ENCODE data around the gene DRAM1. TPM values are rescaled to one million over a fixed set of nuclear protein-coding genes. Genes with fewer than 3 reads are reported as not detected.

The DRAM1 gene
- total and polyA plus RNA-seq, 9 of the 15 experiments (the other 6 are each of a cell fraction or from before 2014, with no cell fraction given): 1.4 to 4.3 (median 2.7) TPM

- TF ChIP-seq EP300 (IDR thresholded peaks at IDR 0.05; ENCODE audit: low read length): peak; percentile 84
- peak; percentile 68; the same call in 1 of the 2 replicates for TF ChIP-seq ZNF395 (CRISPR knock-in tag; IDR thresholded peaks at IDR 0.05)
- no peak for TF ChIP-seq ZNF311 (CRISPR knock-in tag; IDR thresholded peaks at IDR 0.05)
- TF ChIP-seq, protein P1, sequence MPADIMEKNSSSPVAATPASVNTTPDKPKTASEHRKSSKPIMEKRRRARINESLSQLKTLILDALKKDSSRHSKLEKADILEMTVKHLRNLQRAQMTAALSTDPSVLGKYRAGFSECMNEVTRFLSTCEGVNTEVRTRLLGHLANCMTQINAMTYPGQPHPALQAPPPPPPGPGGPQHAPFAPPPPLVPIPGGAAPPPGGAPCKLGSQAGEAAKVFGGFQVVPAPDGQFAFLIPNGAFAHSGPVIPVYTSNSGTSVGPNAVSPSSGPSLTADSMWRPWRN (IDR thresholded peaks at IDR 0.05; ENCODE audit: low read depth): 0 out of 2 replicates have a peak, but pooled peaks have one; percentile 39
- no peak for TF ChIP-seq XRCC3 (IDR thresholded peaks at IDR 0.05)
- no peak for TF ChIP-seq PTBP1 (IDR thresholded peaks at IDR 0.05; ENCODE audit: low read depth, low read length)
- 0 out of 4 replicates have a peak, but pooled peaks of 1 of the 2 experiments have one; percentile 13 for TF ChIP-seq KDM1A (IDR thresholded peaks at IDR 0.05)
Observed at GRCh38 chr12:101855364-101855884, 22.0 kb upstream of the DRAM1 start (continued).

- Histone ChIP-seq H3K27ac (ENCODE audit: extremely low read depth, low read depth, low read length) (peak overlapping the region; percentile 85), H3K4me2 (ENCODE audit: insufficient read depth, low read length) (peak overlapping the region; percentile 68), H4K20me1 (replicated peaks; ENCODE audit: control insufficient read depth, insufficient read depth, low read length) (no peaks in the 10 kb centered on the region), H3K9ac (ENCODE audit: insufficient read depth in 1 of 2, low read depth in 2 of 2, low read length in 2 of 2) (peak overlapping the region in 1 of 2 experiments; percentile 42; a peak in 2 of 4 replicates), H3K27me3 (ENCODE audit: control insufficient read depth in 2 of 2, insufficient read depth in 2 of 2, low read length in 2 of 2) (no peaks in the 10 kb centered on the region; a peak in 1 of 5 replicates), H3K79me2 (ENCODE audit: control insufficient read depth, insufficient read depth, low read length) (no peaks in the 10 kb centered on the region), H3K4me3 (no peak overlapping the region), H2AFZ (ENCODE audit: low read depth, low read length) (peak overlapping the region; percentile 92), H3K36me3 (ENCODE audit: control insufficient read depth, insufficient read depth, low read length) (no peaks in the 10 kb centered on the region), H3K9me3 (replicated peaks; ENCODE audit: control insufficient read depth, insufficient read depth, low read depth, low read length) (peaks cover 3% of the 10 kb centered on the region; the same call in 1 of the 2 replicates), H3K9me1 (ENCODE audit: control insufficient read depth, insufficient read depth, low read length) (no peaks in the 10 kb centered on the region), H3K4me1 (replicated peaks in 1 of 2; ENCODE audit: control insufficient read depth in 2 of 2, insufficient read depth in 2 of 2, low read length in 2 of 2) (peaks cover 21 to 37% of the 10 kb centered on the region in 2 experiments)
- WGBS (ENCODE audit: insufficient coverage, low coverage, missing lambda C conversion rate): 5% methylated on average over 3 of the region's 3 CpGs
- ChIA-PET CTCF (ENCODE audit: low intra/inter-chr PET ratio) (no interaction called here), POLR2A (interaction anchor here (0.6 to 1.6 kb wide), 11 partner anchors 9 to 1777 kb away, joined by 3 to 5 read pairs (median 4); partner anchors contain the start of genes DRAM1 and GNPTAB)
- intact Hi-C loops (cut with micrococcal nuclease): no loop called here
- in situ Hi-C loops (cut with MboI): no loop called here
- peak in 1 of 4 experiments; percentile 46 for DNase-seq (ENCODE audit: extremely low read depth in 1 of 4, low spot score in 3 of 4)
- no TSS peak for BruUV-seq (replicated peaks)
- FAIRE-seq: no peak
- ATAC-seq: peak; percentile 34
- TF ChIP-seq NFRKB (IDR thresholded peaks at IDR 0.05; ENCODE audit: low read depth) (peak; percentile 47), CXXC5 (CRISPR knock-in tag; IDR thresholded peaks at IDR 0.05) (0 out of 2 replicates have a peak, but pooled peaks have one; percentile 1), CBX5 (IDR thresholded peaks at IDR 0.05; ENCODE audit: borderline replicate concordance, low read depth) (no peak), STAG1 (CRISPR knock-in tag; IDR thresholded peaks at IDR 0.05; ENCODE audit: borderline replicate concordance) (no peak), MCM2 (IDR thresholded peaks at IDR 0.05; ENCODE audit: low read depth) (no peak), ZNF507 (tag; conservative IDR thresholded peaks at IDR 0.05) (no peak), SP2 (IDR thresholded peaks at IDR 0.05; ENCODE audit: extremely low read depth, low read depth, low read length, poor library complexity, severe bottlenecking) (no peak)
- TF ChIP-seq, protein P2, sequence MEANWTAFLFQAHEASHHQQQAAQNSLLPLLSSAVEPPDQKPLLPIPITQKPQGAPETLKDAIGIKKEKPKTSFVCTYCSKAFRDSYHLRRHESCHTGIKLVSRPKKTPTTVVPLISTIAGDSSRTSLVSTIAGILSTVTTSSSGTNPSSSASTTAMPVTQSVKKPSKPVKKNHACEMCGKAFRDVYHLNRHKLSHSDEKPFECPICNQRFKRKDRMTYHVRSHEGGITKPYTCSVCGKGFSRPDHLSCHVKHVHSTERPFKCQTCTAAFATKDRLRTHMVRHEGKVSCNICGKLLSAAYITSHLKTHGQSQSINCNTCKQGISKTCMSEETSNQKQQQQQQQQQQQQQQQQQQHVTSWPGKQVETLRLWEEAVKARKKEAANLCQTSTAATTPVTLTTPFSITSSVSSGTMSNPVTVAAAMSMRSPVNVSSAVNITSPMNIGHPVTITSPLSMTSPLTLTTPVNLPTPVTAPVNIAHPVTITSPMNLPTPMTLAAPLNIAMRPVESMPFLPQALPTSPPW (CRISPR knock-in tag; IDR thresholded peaks at IDR 0.05): peak; percentile 35
Observed at GRCh38 chr12:101855976-101856375, 21.4 kb upstream of the DRAM1 start.

Measured in K562 (cell line).